ENCODE data around the gene GSAP. TPM values are rescaled to one million over a fixed set of nuclear protein-coding genes. Genes with fewer than 3 reads are reported as not detected.

The GSAP gene
- total and polyA plus RNA-seq, 12 donors, result 1.7 to 23.7 (median 7.9) TPM

GRCh38 chr7:77269360-77270093 is 146.6 kb downstream of the GSAP start:
- ATAC-seq, result peak; percentile 71 to 94 (median 82)
- peaks cover 0 to 20% (median 9%) of the 10 kb centered on the region in 9 donors for H3K4me1 ChIP-seq
- H3K36me3 ChIP-seq, result peaks cover 0 to 8% (median 0%) of the 10 kb centered on the region in 9 donors
- no peaks in the 10 kb centered on the region for H3K27me3 ChIP-seq
- intact Hi-C loops (cut with DNase I), result no loop called here
- H3K27ac ChIP-seq, result peak overlapping the region in 8 of 10 donors; percentile 7 to 72 (median 27)
- H3K4me3 ChIP-seq, result no peak overlapping the region
- no peaks in the 10 kb centered on the region for H3K9me3 ChIP-seq
- DNase-seq, result no peak
- WGBS, 2 donors, result 65 to 69% methylated on average over 4 of the region's 4 CpGs
- no peak for TF ChIP-seq CTCF (IDR thresholded peaks at IDR 0.05)

DNA sequence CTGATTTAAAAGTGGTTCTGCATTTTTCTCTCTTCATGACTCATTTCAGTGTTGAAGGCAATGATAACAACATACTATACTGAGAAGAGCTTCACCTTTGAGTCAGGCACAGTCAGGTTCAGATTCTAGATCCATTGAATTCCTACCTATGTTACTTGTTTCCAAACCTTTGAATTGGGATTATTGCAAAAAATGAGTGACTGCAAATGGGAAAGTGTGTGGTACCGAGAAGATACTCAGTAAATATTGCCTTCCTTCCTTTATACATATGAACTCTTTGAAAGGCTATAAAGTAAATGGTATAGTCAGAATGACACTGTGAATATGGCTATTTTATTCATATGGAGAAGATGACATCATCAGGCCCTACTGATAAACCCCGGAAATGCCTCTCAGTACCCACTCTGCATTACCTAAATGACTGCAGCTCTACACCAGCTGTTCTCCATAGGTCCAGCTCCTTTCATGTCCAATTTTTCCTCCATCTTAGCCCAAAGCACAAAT is 149.8 kb downstream of the GSAP start:
- no peaks in the 10 kb centered on the region for H3K9me3 ChIP-seq
- ATAC-seq, result no peak
- H3K36me3 ChIP-seq, result peaks cover 0 to 9% (median 0%) of the 10 kb centered on the region in 9 donors
- 71 to 76% methylated on average over 2 of the region's 2 CpGs for WGBS, 2 donors
- intact Hi-C loops (cut with DNase I), result no loop called here
- no peak for TF ChIP-seq CTCF (IDR thresholded peaks at IDR 0.05)
- peaks cover 0 to 20% (median 9%) of the 10 kb centered on the region in 9 donors for H3K4me1 ChIP-seq
- no peak for DNase-seq
- H3K27ac ChIP-seq, result no peak overlapping the region
- no peak overlapping the region for H3K4me3 ChIP-seq
- H3K27me3 ChIP-seq, result no peaks in the 10 kb centered on the region

DNA sequence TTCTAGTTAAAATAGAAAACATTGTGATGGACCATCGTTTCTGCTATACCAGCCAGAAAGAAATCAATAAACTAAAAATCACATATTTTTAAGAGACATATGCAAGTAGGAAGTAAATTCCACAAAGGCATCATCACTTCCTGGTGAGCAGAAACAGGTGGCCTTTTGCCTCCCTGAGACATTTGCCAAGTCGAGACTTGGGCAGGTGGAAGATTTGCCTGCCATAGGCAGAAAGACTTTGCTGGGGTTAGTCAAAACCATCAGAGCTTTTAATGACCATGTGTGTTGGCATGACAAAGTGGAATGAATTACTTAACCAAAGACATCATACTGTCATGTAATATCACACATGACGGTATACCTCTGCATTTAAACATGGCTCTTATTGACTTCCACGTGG is 150.5 kb downstream of the GSAP start:
- DNase-seq (no peak), ATAC-seq (no peak)
- peaks cover 0 to 9% (median 0%) of the 10 kb centered on the region in 9 donors for H3K36me3 ChIP-seq
- H3K27me3 ChIP-seq, result no peaks in the 10 kb centered on the region
- TF ChIP-seq CTCF (IDR thresholded peaks at IDR 0.05), result no peak
- H3K27ac ChIP-seq, result no peak overlapping the region
- no peak overlapping the region for H3K4me3 ChIP-seq
- intact Hi-C loops (cut with DNase I), result no loop called here
- 75 to 87% methylated on average over 4 of the region's 4 CpGs for WGBS, 2 donors
- no peaks in the 10 kb centered on the region for H3K9me3 ChIP-seq
- H3K4me1 ChIP-seq, result peaks cover 0 to 18% (median 9%) of the 10 kb centered on the region in 9 donors

GRCh38 chr7:77262316-77262715 is 153.8 kb downstream of the GSAP start:
- H3K9me3 ChIP-seq, result no peaks in the 10 kb centered on the region
- H3K27ac ChIP-seq, result no peak overlapping the region
- TF ChIP-seq CTCF (IDR thresholded peaks at IDR 0.05), result no peak
- DNase-seq (no peak), ATAC-seq (no peak)
- intact Hi-C loops (cut with DNase I), result no loop called here
- H3K4me1 ChIP-seq, result peaks cover 0 to 8% (median 0%) of the 10 kb centered on the region in 9 donors
- H3K27me3 ChIP-seq, result no peaks in the 10 kb centered on the region
- H3K36me3 ChIP-seq, result peaks cover 0 to 9% (median 0%) of the 10 kb centered on the region in 9 donors
- H3K4me3 ChIP-seq, result no peak overlapping the region
- 96% methylated on average over 4 of the region's 4 CpGs for WGBS, 2 donors

Other genes with a start within 250 kb of the GSAP start
- gene FGL2, start 216.5 kb downstream of the GSAP start, total RNA-seq, result 10 to 100 TPM in 5 of 10 donors, 1 to 10 TPM in 5; 5.8 to 41.3 (median 10.1) TPM
- 1 to 10 TPM; 3.4 to 4.5 TPM for gene FGL2, start 216.5 kb downstream of the GSAP start, polyA plus RNA-seq
- gene PTPN12, start 120.9 kb upstream of the GSAP start, total RNA-seq, result 10 to 100 TPM; 33.4 to 56.1 (median 42.6) TPM
- gene PTPN12, start 120.9 kb upstream of the GSAP start, polyA plus RNA-seq, result 10 to 100 TPM; 24.0 to 64.5 TPM